ENCODE results near the gene SPRED2. TPM values are rescaled to one million over a fixed set of nuclear protein-coding genes. Genes with fewer than 3 reads are reported as not detected.

The SPRED2 gene
- total RNA-seq, 1 donor from 2014 or later = 46.3 TPM

- no peak for DNase-seq (ENCODE audit: extremely low spot score, unreplicated experiment)
- Mint-ChIP-seq H3K4me1 (ENCODE audit: unreplicated experiment) (peaks cover 7% of the 10 kb centered on the region), H3K4me3 (ENCODE audit: unreplicated experiment) (no peak overlapping the region), H3K27ac (ENCODE audit: unreplicated experiment) (no peak overlapping the region), H3K36me3 (ENCODE audit: unreplicated experiment) (no peaks in the 10 kb centered on the region), H3K9me3 (ENCODE audit: unreplicated experiment) (no peaks in the 10 kb centered on the region), H3K27me3 (ENCODE audit: unreplicated experiment) (no peaks in the 10 kb centered on the region)
- TF ChIP-seq CTCF (IDR thresholded peaks at IDR 0.05) = no peak
These were observed 28.9 kb downstream of the SPRED2 start for GRCh38 chr2:65403529-65403915.

DNA sequence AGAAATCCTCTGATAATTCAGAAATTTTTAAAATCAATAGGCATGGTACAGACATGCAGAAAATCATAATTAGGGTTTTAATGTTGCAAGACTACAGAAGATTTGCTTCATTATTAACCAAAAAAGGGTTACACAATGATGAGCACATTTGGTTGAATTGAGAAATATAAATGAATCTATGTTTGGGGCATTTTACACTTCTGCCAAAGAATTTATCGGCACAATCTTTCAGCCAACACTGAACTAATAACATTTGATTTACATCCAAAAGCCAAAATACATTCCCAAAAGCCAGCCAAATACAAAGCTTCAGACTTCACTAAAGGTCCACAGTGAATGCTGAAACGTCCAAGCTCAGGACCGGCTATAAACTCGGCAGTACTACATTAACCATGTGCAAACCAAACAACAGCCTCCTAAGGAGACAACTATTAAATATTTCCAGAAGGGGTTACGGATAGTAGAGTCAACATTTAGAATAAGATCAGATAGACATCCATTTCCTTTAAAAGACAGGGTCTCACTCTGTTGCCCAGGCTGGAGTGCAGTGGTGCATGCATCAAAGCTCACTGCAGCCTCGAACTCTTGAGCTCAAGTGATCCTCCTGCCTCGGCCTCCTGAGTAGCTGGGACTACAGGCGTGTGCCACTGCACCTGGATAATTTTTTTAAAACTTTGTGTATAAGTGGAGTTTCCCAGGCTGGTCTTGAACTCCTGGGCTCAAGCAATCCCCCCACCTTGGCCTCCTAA lies 29.4 kb downstream of the SPRED2 start:
- DNase-seq (ENCODE audit: extremely low spot score, unreplicated experiment) = no peak
- peaks cover 9% of the 10 kb centered on the region for H3K4me1 Mint-ChIP-seq (ENCODE audit: unreplicated experiment)

GRCh38 chr2:65402323-65402722 lies 30.1 kb downstream of the SPRED2 start:
- H3K27me3 Mint-ChIP-seq (ENCODE audit: unreplicated experiment) = no peaks in the 10 kb centered on the region
- H3K9me3 Mint-ChIP-seq (ENCODE audit: unreplicated experiment) = peaks cover 9% of the 10 kb centered on the region
- H3K27ac Mint-ChIP-seq (ENCODE audit: unreplicated experiment) = no peak overlapping the region
- H3K4me3 Mint-ChIP-seq (ENCODE audit: unreplicated experiment) = no peak overlapping the region
- peaks cover 13% of the 10 kb centered on the region for H3K4me1 Mint-ChIP-seq (ENCODE audit: unreplicated experiment)
- TF ChIP-seq CTCF (IDR thresholded peaks at IDR 0.05) = no peak
- H3K36me3 Mint-ChIP-seq (ENCODE audit: unreplicated experiment) = peaks cover 5% of the 10 kb centered on the region
- no peak for DNase-seq (ENCODE audit: extremely low spot score, unreplicated experiment)

More for the DNA sequence above, 29.4 kb downstream of the SPRED2 start:
- TF ChIP-seq CTCF (IDR thresholded peaks at IDR 0.05) = no peak
- no peak overlapping the region for H3K4me3 Mint-ChIP-seq (ENCODE audit: unreplicated experiment)
- no peak overlapping the region for H3K27ac Mint-ChIP-seq (ENCODE audit: unreplicated experiment)
- no peaks in the 10 kb centered on the region for H3K36me3 Mint-ChIP-seq (ENCODE audit: unreplicated experiment)
- H3K9me3 Mint-ChIP-seq (ENCODE audit: unreplicated experiment) = peaks cover 4% of the 10 kb centered on the region
- no peaks in the 10 kb centered on the region for H3K27me3 Mint-ChIP-seq (ENCODE audit: unreplicated experiment)

DNA sequence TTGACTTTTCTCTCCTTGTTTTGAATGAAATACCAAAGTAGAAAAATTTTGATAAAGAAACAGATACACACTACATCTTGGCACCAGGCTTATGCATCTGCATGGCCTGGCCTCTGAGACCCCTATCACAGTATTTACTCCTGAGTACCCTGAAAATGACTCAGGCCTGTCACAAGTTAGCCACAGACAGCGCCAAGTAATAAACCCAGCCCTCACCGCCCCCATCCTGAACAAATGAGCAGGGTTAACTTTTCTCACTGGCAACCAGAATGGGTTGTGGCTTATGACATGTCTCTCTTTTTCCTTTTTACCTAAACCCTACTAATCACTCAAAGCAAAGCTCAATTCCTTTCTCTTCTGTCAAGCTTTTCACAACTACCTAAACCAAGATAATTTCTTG lies 35.3 kb downstream of the SPRED2 start:
- Mint-ChIP-seq H3K4me1 (ENCODE audit: unreplicated experiment) (peaks cover 43% of the 10 kb centered on the region), H3K9me3 (ENCODE audit: unreplicated experiment) (peaks cover 9% of the 10 kb centered on the region), H3K4me3 (ENCODE audit: unreplicated experiment) (no peak overlapping the region), H3K36me3 (ENCODE audit: unreplicated experiment) (peaks cover 6% of the 10 kb centered on the region), H3K27ac (ENCODE audit: unreplicated experiment) (no peak overlapping the region), H3K27me3 (ENCODE audit: unreplicated experiment) (no peaks in the 10 kb centered on the region)
- DNase-seq (ENCODE audit: extremely low spot score, unreplicated experiment) = no peak
- no peak for TF ChIP-seq CTCF (IDR thresholded peaks at IDR 0.05)

- H3K27me3 Mint-ChIP-seq (ENCODE audit: unreplicated experiment) = no peaks in the 10 kb centered on the region
- no peak overlapping the region for H3K27ac Mint-ChIP-seq (ENCODE audit: unreplicated experiment)
- TF ChIP-seq CTCF (IDR thresholded peaks at IDR 0.05) = no peak
- no peak overlapping the region for H3K4me3 Mint-ChIP-seq (ENCODE audit: unreplicated experiment)
- DNase-seq (ENCODE audit: extremely low spot score, unreplicated experiment) = no peak
- H3K36me3 Mint-ChIP-seq (ENCODE audit: unreplicated experiment) = peaks cover 6% of the 10 kb centered on the region
- peaks cover 48% of the 10 kb centered on the region for H3K4me1 Mint-ChIP-seq (ENCODE audit: unreplicated experiment)
- H3K9me3 Mint-ChIP-seq (ENCODE audit: unreplicated experiment) = peaks cover 9% of the 10 kb centered on the region
These were observed 35.9 kb downstream of the SPRED2 start for GRCh38 chr2:65396348-65397026.

Data from osteocyte (in vitro differentiated cells).